GM23248 (cell line): ENCODE data around the gene RPE.

Source experiments
- EZH2 ChIP-seq: fragments of 200-600 bp; sonication (generic); IDR thresholded peaks from 2 replicates; pipeline ENCODE4 v1.6.1; 2018; ENCODE audit warnings: antibody characterized with exemption, mild to moderate bottlenecking; ENCODE audit not compliant: insufficient read depth, poor library complexity, severe bottlenecking
- EZH2phosphoT487 ChIP-seq: fragments of 200-600 bp; sonication (generic); IDR thresholded peaks from 2 replicates; pipeline ENCODE4 v1.6.1; 2018; ENCODE audit warnings: antibody characterized with exemption, moderate library complexity, mild to moderate bottlenecking, low read depth; ENCODE audit not compliant: insufficient read depth

DNA sequence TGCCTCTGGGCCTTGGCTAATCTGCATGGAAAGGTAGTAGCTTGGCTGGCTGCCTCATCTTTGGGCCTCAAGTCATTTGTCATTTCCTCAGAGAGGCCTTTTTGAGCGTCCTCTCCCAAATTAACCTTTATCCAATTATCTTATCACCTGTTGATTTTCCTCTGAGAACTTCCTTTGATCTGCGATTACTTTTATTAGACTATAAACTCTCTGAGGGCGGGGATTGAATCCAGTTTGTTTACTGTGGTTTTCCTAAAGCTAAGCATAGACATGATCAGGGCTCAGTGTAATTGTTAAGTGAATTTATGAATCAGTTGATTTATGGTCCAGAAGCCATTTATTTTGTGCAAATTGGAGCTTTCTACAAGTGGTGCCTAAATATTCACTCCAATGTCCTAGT is 7.5 kb downstream of the RPE start:
- TF ChIP-seq EZH2phosphoT487, result no peak
- TF ChIP-seq EZH2, result no peak
